Stimulated activated CD8-positive, alpha-beta memory T cell treated with anti-CD3 and anti-CD28 coated beads, Interleukin-12 subunit alpha, Interleukin-12 subunit beta, amount 100 ng/mL, for 1 hour (primary cell): ENCODE measurements around the gene LYSMD2.

Experiments
- DNase-seq: peaks from one replicate; pipeline ENCODE4 v3.0.0-alpha.2; 2020; ENCODE audit warnings: low read depth

LYSMD2 gene

DNA sequence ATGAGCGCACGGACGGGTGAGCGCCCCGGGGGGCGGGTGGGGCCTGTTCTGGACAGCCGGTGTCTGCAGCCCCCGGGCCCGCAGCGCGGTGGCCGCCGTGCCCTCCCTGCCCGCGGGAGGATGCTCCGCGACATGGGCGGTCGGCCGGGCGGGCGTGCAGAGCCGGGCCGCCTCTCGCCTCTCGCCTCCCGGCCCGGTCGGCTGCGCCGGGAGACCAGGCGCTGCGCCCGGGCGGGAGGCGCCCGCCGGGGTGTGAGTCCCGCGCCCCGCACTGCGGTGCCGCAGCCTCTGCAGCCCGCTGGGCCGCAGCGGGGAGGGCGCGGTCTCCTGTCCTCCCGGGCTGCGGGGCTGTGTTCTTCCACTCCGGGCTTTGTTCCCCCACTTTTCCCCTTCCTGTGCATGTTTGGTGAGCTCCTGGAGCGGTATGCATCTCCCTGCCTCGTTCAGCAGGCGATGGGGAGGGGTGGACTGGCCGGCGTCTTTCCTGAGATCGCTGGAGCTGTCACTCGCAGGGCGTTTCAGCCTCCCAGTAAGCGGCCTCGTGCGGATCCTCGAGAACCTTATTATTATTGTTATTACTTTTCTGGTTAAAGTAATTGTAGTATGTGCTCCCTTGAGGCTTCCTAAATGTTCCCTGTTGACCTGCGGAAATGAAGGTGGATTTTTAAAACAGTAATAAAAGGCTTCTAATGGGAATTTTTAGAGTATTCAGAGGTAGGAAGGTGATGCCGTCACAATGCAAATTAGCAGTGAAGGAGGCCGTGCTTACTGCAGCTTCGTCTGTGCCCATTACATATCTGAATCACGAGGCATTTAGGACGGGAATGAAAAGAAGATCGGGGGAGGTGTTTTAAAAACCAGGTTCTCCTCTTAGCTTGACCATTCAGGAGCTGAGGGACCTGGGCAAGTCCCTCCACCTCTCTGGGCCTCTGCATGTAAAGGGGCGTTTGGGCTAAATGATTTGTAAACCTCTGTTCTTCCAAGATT is 14.5 kb upstream of the LYSMD2 start:
- no peak for DNase-seq

DNA sequence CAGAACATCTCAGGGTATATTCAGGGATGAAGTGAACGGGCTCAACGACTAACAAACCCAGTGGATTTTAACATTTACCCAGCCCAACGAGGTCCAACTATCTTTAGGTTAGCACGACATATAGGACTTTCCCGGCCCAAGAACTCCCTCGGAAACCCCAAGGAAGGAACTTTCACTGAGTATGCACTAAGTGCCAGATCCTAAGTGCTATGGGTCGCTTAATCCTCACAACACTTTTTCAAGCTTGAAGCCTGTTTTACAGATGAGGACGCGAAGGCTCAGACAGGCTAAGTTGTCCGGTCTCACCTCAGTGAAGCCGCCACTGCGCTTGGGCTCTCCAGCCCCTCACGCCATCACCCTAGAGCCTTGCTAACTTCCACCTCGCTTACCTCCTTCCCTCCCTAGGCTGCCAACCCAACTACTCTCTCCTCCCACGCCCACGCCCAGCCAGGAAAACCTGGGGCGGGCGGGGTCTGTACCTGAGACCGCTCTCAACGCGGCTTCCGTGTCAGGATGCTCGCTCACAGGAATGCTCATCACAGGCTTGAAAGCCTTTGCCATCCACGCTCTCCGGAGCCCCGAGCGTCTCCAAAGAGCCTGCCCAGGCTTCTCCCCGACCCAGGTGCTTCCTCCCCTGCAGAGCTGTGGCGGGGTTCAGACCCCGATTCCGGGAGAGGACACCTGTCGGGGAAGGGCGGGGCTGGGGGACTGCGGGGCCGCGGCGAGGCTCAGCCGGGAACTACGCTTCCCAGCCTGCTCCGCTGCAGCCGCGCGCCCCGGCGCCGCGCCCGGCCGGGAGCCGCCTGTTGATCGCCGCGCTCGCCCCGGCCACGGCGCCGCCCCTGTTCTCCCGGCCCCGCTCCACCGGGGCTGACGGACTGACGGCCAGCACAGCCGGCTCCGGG is 13.6 kb upstream of the LYSMD2 start, which contains the start of gene TMOD2:
Gene TMOD2 (plus strand): TSS at position 806 of the 905 bp plus-strand sequence. CDS start 14,845 bp downstream, outside the sequence.
- DNase-seq, result no peak

DNA sequence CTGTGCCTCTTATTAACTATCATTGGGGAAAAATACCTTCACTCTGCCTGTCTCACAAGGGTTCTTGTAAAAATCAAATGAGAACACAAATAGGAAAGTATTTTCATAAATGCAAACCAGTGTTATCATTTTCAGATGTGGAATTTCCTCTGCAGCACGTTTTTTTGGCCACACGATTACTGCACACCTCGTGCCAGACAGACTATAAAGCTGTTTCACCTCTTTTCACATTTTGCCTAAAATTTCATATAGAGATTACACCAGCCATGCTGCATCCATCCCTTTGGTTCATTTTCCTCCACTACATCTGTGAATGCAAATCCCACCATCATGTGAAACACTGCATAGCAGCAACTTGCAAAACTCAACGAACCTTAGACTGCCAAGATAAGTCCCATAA is 12.7 kb upstream of the LYSMD2 start:
- no peak for DNase-seq

DNA sequence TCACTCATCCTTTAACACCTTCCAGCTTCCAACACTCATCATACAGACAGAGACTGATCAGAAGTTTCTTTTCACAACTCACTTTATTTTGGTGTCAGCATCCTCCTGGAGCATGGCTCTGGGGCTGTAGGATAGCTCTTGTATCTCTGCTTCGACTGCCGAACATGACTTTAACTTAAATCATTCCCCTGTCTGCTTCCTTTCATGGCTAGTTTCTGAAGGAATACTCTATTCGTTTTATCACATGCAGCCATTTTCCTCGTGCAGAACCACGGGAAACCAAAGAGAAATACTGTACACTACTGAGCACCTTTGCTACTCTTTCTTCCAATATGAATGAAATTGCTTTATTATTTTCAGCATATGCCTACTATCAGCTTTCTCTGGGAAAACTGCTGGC is 11.9 kb upstream of the LYSMD2 start:
- DNase-seq, result no peak

DNA sequence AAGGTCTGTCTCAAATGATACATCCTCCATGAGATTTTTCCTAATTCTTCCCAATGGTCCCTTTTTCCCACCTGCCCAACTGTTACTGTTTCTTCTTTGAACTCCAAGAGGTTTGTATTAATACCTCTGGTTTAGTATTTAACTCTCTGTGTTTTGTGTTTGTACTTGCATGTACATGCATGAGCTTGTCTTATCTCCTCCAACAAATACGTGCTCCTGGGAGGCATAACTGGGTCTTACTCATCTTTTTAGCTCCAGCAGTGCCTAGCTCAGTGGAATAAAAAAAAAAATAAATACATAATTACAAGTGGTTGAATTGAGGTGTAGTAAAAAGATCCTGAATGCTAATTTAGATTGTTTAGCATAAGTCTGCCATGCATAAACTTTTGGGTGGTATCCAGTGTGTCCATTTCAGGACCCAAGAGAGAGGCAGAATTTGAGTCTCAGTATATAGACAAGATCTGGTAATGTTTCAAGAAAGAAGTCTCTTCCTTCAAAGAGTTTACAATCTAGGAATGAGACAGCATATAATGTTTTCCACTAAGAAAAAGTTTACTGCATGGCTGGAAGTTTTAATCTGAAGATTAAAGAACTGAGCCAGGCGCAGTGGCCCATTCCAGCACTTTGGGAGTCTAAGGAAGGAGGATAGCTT is 1.7 kb upstream of the LYSMD2 start:
- no peak for DNase-seq

DNA sequence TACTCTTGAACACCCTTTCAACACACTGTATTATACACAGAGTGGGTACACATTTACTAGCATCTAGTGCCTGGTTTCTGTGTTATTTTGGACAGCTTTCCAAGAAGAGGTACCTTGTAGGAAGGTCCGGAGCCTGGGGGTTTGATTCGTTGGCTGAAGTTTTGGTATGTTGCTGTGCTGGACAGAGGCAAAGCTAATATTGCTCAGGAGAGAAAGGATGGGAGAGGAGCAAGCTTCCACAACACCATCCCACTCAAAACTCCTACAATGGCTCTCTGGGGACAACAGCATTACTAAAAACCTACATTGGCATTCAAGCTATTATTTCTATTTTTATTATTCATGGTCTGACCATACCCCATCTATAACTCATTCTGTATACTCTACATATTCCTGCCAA is 1.1 kb upstream of the LYSMD2 start:
- DNase-seq, result no peak

DNA sequence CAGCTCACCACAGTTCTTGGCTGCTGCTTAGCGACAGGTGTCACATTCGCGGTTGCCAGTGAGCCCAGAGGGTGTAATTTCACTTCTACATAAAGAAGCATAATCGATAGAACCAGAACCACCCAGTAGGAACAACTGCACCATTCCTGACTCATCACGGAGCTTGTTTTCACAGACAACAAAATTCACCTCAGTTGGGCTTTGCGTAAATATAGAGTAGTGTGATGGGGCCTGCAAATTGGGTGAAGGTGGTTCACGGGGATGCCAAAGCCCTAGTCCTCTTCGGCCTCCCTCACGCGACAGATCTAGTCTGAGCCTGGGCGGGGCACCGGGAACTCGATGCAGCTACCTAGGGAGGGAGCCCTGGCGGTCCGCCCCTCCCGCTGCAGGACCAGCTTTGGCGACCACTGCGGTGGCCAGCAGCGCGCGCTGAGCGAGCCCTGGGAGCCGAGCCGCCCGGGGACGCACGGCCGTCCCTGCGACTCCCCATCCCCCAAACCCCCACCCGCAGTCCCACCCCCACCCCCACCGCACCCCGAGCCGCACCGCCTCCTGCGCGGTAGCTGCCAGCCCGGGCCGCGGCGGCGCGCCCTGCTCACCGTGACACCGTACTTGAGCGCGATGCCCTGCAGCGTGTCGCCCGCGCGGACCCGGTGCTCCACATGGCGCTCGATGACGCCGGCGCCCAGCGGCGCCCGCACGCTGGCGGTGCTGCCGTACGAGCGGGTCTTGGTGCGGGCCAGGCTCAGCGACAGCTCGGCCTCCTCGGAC is 519 bp downstream of the LYSMD2 start:
- no peak for DNase-seq

DNA sequence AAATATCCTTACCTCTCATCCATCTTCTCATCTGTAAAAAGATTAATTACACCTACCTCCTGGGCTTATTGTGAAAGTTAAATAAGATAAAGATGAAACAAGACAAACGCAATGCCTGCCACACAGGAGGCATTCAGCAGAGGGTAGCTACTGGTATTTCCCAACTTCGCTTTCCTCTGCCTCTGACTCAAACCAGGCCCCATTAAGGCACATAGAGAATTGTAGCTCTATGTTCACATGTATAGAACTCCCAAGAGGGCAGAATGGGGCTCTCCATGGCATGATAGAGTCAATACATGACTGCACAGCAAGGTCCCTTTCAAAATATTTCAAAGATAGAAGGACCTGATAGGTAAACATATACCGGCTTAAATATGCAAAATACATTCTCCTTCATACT is 1.4 kb downstream of the LYSMD2 start:
- no peak for DNase-seq

DNA sequence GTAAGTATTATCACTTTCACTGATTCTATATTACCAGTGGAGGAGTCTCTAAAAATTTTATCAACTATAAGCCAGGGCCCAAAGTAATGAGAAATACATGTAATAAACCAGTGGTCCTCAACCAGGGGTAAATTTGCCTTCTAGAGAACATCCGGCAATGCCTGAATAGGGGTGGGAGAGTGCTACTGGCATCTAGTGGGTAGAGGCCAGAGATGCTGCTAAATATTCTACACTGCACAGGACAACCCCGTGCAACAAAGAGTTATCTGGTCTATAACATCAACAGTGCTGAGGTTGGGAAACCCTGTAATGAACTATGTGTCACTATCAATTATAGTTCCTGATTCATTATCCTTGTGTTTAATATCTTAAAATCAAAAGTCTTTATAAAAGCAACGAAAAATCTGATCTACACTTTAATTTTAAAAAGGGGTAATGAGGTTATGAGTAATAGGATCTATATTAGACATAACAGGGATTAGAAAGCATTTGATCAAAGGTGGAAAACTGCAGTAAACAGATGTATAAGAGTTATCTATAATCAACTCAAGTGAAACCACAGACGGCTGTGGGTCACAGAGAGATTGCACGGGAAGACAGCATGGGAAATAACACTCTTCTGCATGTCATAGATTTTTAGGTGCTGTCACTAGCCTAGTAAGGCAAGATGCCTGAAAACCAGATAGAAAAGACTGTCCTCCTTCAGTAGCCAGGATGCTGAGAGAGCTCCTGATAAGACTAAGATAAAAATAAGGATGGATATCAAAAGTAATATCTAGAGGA is 2.0 kb downstream of the LYSMD2 start:
- DNase-seq, result no peak

DNA sequence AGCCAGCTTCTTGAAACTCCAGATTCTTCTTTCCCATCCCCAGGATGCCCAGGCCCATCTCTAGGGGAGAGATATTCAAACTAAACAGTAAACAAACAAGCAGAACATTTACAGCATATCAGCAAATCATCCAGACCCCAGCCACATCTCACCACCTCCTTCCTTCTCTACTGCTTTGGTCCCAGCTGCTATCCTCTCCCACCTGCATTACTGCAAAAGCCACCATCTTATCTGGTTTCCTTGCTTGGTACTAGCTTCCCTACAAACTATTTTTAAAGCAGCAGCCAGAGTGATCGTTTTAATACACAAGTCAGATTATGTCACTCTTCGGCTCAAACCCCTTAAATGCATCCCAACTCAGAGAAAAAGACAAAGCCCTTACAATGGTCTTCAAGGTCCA is 4.8 kb downstream of the LYSMD2 start:
- no peak for DNase-seq

DNA sequence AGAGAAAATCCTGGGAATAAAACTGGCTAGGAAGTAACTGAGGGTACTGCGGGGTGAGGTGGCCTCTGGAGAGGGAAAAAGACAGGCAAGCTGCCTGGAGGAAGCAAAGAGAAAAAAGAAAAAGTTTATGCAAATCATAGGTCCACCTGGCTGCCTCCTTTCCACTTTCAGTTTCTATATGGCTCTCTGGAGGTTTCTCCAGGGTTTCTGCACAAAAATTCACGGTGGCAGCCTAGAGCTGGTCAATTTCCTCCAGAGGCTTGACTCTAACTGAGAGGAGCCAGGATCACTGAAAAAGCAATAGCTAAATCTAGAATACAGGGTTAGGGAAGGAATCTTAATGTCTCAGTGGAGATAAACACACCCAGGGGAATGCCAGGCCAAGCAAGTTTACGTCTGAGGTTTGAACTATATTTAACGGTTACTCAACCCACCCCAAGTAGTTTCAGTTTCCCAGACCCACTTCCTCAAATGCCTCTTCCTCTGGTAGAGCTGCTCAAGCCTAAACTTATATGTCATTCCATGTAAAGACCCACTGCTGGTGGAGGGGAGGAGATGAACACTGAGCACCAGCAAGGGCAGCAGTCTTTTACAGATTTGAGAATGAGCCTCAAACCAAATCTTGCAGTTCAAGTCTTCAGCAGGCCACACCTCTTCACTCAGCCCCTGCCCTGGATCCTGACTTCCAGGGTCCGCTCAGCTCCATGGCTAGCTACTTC is 5.7 kb downstream of the LYSMD2 start:
- no peak for DNase-seq

DNA sequence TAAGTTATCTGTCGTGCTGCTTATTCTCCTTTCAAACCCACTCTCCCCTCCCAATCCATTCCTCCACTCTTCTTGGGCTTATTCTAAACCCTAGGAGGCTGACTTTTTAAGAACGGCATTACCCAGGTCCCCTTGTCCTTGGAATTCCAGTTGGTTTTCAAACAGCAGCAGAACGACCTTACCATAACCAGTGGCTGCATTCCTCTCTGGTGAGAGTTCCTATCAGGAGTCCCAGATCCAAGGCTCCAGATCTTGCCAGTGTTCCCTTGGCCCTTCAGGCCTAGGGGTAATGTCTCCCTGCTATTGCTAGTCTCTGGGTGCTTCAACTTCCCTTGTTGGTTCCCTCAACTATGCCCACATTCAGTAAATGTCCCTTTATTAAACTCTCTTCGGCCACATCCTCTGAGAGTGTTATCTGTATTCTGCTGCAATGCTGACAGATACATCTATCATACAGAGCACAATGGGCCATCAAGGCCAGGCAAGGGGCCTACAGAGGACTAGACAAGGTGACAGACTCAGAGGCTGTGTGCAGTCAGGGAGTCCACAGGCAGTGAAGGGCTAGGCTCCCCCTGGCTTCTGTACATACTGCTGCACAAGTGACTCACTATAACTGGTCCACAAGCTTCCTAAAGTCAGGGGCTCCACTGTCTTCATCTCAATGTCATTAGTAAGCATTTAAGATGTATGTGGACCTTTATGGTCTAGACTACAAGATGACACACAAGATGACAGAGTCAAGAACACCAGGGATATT is 10.1 kb downstream of the LYSMD2 start:
- DNase-seq, result no peak

DNA sequence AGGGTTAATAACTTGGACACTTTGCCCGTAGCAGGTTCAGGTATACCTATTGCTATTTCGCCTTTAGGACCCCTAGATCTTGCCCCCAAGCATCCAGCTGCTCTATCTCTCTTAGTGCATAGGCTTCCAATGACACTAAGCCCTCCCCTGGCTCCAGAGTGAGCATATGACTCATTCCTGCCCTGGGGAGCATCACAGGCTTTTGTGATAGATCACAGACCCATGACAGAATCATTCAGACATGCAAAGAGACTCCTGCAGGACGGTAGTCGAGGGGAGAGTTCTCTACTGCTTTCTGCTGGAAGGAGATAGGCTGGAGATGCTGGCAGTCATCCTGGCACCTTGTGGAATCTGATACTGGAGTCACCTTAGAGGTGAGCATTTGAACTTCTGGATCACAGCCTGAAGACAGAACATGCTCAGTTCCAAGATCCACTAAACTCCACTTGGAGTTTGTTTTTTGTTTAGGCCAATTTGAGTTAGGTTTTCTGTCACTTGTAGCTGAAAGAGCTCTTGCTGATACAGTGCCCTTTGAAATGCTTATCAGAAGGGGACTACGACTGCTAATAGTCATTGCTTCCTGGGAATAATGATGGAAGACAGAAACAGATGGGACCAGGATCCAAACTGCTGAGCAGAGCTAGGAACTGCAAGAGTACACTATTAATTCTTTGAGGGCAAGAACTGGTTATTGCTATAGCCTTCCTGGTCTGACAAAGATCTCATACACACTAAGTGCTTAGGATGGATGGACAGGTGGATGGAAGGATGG is 11.0 kb downstream of the LYSMD2 start:
- no peak for DNase-seq

DNA sequence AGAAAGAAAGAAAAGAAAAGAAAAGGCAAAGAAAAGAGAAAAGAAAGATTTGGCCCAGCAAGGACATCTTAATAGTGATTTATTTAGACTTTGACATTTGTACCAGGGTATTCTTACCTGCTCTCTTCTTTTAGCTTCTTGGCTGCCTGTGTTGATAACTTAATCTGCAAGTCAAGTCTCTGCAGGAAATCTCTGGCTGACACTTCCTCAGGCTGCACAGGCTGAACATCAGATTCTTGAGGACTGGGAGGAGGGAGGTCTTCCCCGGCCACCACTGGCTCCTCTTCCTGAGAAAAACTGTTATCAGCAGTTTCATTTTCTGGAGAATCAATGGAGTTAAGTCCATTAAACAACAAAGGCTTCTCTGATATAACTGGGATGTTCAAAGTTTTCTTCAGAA is 12.8 kb downstream of the LYSMD2 start:
- no peak for DNase-seq

DNA sequence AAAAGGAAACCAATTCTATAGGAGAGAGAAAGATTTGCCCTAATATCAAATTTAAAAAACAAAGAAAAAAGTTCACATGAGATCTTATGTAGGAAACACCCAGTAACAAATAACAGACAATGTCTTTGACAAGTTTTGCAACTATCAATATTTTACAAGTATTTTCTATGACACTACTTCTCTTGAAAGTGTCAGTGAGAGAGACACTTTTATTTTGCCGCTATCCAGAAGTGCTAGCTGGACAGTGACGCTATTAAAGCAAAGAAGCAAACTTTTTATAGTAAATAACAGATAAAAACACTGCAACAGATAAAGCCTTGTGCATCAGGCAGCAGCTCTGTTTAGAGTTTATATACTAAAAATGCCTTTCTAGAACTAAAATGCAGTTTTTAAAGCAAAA is 13.3 kb downstream of the LYSMD2 start:
- DNase-seq, result no peak

DNA sequence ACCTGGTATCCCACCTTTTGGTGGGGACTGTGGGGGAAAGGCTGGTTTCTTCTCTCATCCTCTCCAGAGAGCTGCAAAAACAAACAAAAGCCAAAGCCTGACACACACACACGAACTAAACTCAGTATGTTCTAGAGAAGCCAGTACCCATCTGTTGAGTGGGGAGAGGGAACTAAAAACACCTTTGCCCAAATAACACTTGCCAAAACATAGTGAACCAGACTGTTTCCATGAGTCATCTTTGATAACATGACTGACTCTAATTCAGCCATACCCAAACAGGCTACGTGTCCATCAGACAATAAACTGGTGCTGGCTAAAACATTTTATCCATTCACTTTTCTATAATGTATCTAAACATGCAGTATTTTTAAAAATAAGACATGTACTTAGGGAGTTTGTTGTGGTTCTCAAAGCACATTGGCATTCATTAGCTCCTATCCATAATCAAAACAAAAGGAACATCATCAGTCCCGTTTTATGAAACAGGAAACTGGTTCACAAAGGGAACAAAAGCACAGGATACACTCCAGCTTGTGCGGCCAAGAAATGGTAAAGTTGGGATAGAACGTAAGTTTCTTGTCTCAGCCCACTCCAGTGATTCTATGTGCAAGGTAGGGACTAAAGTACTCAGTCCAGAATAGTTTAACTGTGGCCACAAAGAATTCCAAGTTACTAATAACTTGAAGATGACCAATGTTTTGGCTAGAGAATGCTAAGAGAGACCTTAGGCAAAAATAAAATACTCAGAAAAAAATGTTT is 16.1 kb downstream of the LYSMD2 start:
- DNase-seq, result no peak

DNA sequence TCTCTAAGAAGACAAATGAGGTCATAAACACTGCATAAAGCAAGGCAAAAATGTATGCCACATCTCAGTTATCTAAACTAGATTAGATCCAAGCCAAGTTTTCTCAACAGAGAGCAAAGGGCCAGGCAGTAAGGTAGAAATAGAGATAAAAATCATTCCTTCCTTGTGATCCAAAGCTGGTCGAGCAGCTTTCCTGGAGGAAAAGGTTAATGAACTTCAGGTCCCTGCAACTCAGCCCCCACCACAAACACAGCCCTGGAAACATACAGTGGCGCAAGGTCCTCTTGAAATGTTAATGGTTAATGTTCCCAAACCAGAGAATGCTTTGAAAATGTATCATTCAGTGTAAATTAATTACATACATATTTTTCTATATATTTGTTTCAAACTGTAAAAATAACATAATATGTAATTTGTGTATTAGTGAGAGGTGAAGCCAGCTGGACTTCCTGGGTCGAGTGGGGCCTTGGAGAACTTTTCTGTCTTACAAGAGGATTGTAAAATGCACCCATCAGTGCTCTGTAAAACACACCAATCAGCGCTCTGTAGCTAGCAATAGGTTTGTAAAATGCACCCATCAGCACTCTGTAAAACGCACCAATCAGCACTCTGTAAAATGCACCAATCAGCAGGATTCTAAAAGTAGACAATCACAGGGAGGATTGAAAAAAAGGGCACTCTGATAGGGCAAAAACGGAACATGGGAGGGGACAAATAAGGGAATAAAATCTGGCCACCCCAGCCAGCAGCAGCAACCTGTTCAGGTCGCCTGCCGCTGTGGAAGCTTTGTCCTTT is 17.1 kb downstream of the LYSMD2 start:
- DNase-seq, result no peak
